NCI-H1092 treated with DMSO at 0.1 percent for 48 hours (cell line): Measurements from ENCODE around the gene ACCSL.
A peak's percentile ranks its signal among the peaks of the same experiment; 100 is the strongest.

Experiments
- DNase-seq: peaks from one replicate; lab custom pipeline; 2025; lab: John Stamatoyannopoulos, UW

Gene ACCSL

GRCh38 chr11:44018829-44019228 is 29.0 kb upstream of the ACCSL start:
- no peak for DNase-seq

GRCh38 chr11:44024977-44025376 is 22.8 kb upstream of the ACCSL start:
- no peak for DNase-seq

- no peak for DNase-seq
Observed at GRCh38 chr11:44025727-44026126, 22.1 kb upstream of the ACCSL start.

- DNase-seq: no peak
Observed at GRCh38 chr11:44028401-44028800, 19.4 kb upstream of the ACCSL start.

GRCh38 chr11:44028816-44029506 is 18.8 kb upstream of the ACCSL start:
- DNase-seq: no peak

- no peak for DNase-seq
Observed at GRCh38 chr11:44029507-44029845, 18.3 kb upstream of the ACCSL start.

GRCh38 chr11:44029977-44030911 is 17.5 kb upstream of the ACCSL start:
- DNase-seq: no peak

GRCh38 chr11:44030996-44031395 is 16.8 kb upstream of the ACCSL start:
- DNase-seq: no peak

- no peak for DNase-seq
Observed at GRCh38 chr11:44031549-44031948, 16.2 kb upstream of the ACCSL start.

- no peak for DNase-seq
Observed at GRCh38 chr11:44032299-44033085, 15.3 kb upstream of the ACCSL start.

GRCh38 chr11:44033411-44033850 is 14.3 kb upstream of the ACCSL start:
- DNase-seq: no peak

GRCh38 chr11:44033856-44034255 is 13.9 kb upstream of the ACCSL start:
- no peak for DNase-seq

- no peak for DNase-seq
Observed at GRCh38 chr11:44034639-44035038, 13.1 kb upstream of the ACCSL start.

- peak; percentile 89 for DNase-seq
Observed at GRCh38 chr11:44036811-44037657, 10.7 kb upstream of the ACCSL start.

- no peak for DNase-seq
Observed at GRCh38 chr11:44037658-44037998, 10.2 kb upstream of the ACCSL start.

- DNase-seq: no peak
Observed at GRCh38 chr11:44043157-44043556, 4.6 kb upstream of the ACCSL start.

GRCh38 chr11:44046182-44046581 is 1.6 kb upstream of the ACCSL start:
- DNase-seq: no peak

- no peak for DNase-seq
Observed at GRCh38 chr11:44047298-44047697, 483 bp upstream of the ACCSL start.

GRCh38 chr11:44049832-44050231 is 2.1 kb downstream of the ACCSL start:
- DNase-seq: no peak

GRCh38 chr11:44051171-44051570 is 3.4 kb downstream of the ACCSL start:
- no peak for DNase-seq

GRCh38 chr11:44057340-44057739 is 9.6 kb downstream of the ACCSL start:
- no peak for DNase-seq

- DNase-seq: no peak
Observed at GRCh38 chr11:44058275-44058674, 10.5 kb downstream of the ACCSL start.
